Left colon (tissue), 2 donors: ENCODE measurements around the gene ZCCHC13. TPM values are rescaled to one million over a fixed set of nuclear protein-coding genes. Genes with fewer than 3 reads are reported as not detected.

Experiments used
- microRNA-seq, 2 donors: library from miRNA; unstranded; fragments of <30 nt; microRNA quantifications; one replicate each; pipeline versions ENCODE4 v1.1.0 to v1.2.0, GENCODE V29; 2020
- total RNA-seq, 2 donors: library from RNA; stranded (reverse); fragmentation: NEBNext Ultra II Directional; extraction: Animal tissue kit (Norgen Biotek cat#: 25700); gene quantifications; one replicate each; pipeline ENCODE4 v1.2.1, GENCODE V29; 2021
- donor health status: DM: no; HTN: no; CAD: no.
- donor health status: DM: yes; HTN: yes; CAD: no.

Gene ZCCHC13
- total RNA-seq, 2 donors from 2014 or later, result not detected

Small RNA genes lying within 50 kb of the gene (microRNA-seq; reads per million reads assigned to microRNA genes)
- gene MIR374A (226 to 283 reads per million in 2 donors), gene MIR545 (2.1 to 8.2 reads per million in 2 donors)

Other genes starting within 250 kb of the ZCCHC13 start
- 1 to 10 TPM in 1 of 2 donors, under 1 TPM in 1; 0.70 to 2.1 TPM for gene SLC16A2, start 117.3 kb downstream of the ZCCHC13 start, total RNA-seq